ENCODE measurements around the gene SAMD8.

Gene SAMD8

DNA sequence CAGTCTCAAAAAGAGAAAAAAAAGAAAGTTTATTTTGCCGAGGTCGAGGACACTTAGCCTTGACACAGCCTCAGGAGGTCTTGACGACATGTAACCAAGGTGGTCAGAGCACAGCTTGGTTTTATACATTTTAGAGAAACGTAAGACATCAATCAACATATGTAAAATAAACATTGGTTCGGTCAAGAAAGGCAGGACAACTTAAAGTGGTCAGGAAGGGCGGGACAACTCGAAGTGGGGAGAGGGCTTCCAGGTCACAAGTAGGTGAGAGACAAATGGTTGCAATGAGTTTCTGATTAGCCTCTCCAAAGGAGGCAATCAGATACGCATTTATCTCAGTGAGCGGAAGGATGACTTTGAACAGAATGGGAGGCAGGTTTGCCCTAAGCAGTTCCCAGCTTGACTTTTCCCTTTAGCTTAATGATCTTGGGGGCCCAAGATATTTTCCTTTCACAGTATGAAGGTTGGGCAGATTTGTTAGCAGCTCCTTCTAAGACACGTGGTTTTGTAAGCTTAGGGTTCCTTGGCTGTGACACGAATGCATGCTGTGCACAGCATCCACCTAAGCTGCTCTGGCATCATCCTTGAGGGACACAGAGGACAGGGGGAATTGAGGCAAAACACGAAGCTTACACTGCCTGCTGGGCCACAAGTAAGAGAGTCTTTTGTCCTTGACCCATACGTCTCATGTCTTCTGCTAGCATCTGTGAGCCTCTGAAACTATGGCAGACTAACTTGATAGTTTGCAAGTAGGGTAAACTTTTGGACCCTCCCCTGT lies 95.8 kb downstream of the SAMD8 start:
- TF ChIP-seq, protein P1, sequence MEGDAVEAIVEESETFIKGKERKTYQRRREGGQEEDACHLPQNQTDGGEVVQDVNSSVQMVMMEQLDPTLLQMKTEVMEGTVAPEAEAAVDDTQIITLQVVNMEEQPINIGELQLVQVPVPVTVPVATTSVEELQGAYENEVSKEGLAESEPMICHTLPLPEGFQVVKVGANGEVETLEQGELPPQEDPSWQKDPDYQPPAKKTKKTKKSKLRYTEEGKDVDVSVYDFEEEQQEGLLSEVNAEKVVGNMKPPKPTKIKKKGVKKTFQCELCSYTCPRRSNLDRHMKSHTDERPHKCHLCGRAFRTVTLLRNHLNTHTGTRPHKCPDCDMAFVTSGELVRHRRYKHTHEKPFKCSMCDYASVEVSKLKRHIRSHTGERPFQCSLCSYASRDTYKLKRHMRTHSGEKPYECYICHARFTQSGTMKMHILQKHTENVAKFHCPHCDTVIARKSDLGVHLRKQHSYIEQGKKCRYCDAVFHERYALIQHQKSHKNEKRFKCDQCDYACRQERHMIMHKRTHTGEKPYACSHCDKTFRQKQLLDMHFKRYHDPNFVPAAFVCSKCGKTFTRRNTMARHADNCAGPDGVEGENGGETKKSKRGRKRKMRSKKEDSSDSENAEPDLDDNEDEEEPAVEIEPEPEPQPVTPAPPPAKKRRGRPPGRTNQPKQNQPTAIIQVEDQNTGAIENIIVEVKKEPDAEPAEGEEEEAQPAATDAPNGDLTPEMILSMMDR (IDR thresholded peaks at IDR 0.05; ENCODE audit: low read depth, low read length, missing control alignments): no peak
- no peak for DNase-seq (ENCODE audit: extremely low read depth, low read depth)
- no peak overlapping the region for H3K4me3 ChIP-seq (replicated peaks; ENCODE audit: low read depth, low read length)

DNA sequence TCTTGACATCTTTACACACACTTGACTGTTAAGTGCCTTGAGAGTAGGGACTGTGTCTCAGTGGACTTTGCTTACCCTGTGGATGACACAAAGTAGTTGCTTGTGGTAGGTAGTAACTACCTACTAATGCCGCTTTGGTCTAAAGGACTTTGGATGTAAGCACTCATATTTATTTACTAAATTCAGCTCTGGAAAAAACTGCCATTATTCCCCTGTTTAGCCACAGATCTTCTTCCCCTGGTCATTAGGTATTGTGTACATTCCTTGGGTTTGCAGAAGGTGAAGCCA lies 96.3 kb downstream of the SAMD8 start:
- H3K4me3 ChIP-seq (replicated peaks; ENCODE audit: low read depth, low read length): no peak overlapping the region
- TF ChIP-seq, protein P1 (IDR thresholded peaks at IDR 0.05; ENCODE audit: low read depth, low read length, missing control alignments): no peak

DNA sequence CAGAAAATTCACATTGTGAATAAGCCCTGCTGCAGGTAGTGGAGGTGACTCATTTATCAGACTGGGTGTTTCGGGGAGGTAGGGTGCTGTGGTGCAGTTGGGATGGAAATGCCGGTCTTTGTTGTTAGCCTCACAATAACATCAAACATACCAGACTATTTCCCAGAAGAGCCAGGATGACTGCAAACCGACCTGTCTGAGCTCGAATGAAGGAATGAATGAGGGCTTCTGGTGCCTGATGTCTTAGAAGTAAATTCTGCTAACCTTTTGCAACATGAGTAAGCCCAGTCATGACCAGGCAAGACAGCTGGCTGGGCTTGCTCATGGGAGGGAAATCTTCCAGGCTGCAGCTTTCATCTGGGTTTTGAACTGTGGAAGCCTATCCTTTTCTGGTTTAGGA lies 96.7 kb downstream of the SAMD8 start:
- no peak for DNase-seq (ENCODE audit: extremely low read depth, low read depth)
- H3K4me3 ChIP-seq (replicated peaks; ENCODE audit: low read depth, low read length): no peak overlapping the region
- TF ChIP-seq, protein P1 (IDR thresholded peaks at IDR 0.05; ENCODE audit: low read depth, low read length, missing control alignments): no peak

More for the DNA sequence above, 96.3 kb downstream of the SAMD8 start:
- no peak for DNase-seq (ENCODE audit: extremely low read depth, low read depth)

DNA sequence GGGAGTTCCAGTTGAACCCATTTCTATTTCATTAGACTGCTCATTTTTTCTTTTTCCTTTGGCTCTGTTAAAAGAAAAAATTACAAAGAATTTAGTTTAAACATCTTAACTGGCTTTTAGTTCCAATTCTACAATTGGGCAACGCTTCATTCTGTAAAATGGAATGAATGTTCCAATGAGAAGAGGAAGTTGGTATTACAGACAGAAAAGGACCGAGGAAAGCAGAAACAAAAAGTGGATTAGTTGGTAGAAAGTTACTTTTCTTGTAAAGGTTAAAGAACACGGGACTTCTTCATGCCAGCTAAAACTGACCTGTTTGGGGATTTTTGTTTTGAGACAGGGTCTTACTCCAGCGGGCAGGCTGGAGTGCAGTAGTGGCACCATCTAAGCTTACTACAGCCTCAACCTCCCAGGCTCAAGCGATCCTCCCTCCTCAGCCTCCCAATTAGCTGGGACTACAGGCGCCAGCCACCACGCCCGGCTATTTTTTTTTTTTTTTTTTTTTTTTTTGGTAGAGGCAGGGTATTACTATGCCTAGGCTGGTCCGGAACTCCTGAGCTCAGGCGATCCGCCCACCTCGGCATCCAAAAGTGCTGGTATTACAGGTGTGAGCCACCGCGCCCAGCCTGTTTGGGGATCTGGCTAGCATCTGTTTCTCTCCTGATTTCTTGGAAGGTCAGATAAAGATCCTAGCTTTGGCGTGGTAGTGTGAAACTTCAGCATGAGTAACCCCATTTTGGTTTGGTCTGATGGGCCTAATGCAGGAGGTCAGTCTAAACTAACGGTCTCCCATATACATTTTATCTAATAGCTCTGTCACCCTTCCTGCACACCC lies 97.8 kb downstream of the SAMD8 start:
- TF ChIP-seq, protein P1 (IDR thresholded peaks at IDR 0.05; ENCODE audit: low read depth, low read length, missing control alignments): no peak
- no peak for DNase-seq (ENCODE audit: extremely low read depth, low read depth)
- H3K4me3 ChIP-seq (replicated peaks; ENCODE audit: low read depth, low read length): peak overlapping the region; percentile 76

DNA sequence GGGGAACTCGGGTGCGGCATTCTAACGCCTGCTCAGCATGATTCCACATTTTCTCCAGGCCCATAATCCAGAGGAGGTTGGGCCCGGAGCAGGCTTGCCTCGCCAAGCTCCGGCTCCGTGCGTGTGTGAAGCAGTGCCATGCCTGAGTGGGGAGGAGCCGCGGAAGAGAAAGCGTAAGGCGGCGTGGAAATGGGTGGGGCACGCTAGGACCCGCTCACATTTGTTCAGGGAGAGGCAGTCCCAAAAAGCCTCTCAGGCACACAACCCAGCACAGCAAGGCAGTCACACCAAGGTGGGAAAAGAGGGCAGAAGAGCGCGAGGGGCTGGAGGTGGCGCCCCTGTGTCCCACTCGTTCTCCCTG lies 98.4 kb downstream of the SAMD8 start:
- H3K4me3 ChIP-seq (replicated peaks; ENCODE audit: low read depth, low read length): peak overlapping the region; percentile 76
- TF ChIP-seq, protein P1 (IDR thresholded peaks at IDR 0.05; ENCODE audit: low read depth, low read length, missing control alignments): no peak
- DNase-seq (ENCODE audit: extremely low read depth, low read depth): peak; percentile 42

DNA sequence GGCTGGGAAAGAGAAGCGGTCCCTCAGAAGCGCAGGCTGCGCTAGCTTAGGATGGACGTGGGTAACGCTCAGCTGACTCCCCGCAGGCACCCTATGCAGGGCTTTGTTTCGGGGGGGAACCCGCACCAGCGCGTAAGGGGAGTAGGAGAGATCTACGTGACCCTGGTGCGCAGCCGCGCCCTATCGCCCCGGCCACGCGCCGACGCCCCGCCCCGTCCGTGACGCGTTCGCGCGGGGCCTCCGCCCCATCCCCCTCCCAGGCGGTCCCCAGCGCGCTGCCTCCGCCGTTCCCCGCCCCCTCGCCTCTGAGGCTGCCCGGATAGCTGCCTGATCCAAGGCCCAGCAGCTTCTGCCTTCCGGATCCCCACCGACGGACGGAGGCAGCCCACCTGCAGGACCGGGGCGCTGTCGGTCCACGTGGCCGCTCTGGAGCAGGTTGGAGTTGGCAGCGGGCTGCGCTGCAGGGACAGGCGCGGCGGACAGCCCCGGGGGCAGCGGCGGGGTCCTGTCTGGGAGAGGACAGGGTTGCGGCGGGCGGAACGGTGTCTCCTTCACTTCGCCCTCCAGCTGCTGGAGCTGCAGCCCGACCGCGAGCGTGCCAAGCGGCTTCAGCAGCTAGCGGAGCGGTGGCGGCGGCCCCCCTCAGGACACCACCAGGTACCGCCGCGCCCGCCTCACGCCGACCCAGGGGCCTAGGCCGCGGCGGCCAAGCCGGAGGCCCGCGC lies 99.0 kb downstream of the SAMD8 start, which contains the start of gene VDAC2:
VDAC2 (plus strand) TSS at position 515 of the 725 bp plus-strand sequence. CDS start 363 bp downstream, outside the sequence.
- TF ChIP-seq, protein P1 (IDR thresholded peaks at IDR 0.05; ENCODE audit: low read depth, low read length, missing control alignments): no peak
- DNase-seq (ENCODE audit: extremely low read depth, low read depth): peak; percentile 50
- H3K4me3 ChIP-seq (replicated peaks; ENCODE audit: low read depth, low read length): peak within 1 kb of the TSS; percentile 76
